K562 (cell line): ENCODE measurements around the gene NFYC. TPM values are rescaled to one million over a fixed set of nuclear protein-coding genes. Genes with fewer than 3 reads are reported as not detected.

Source experiments
- ATAC-seq: fragments of 200-7000 bp; cut with Tn5 transposase; 3 replicates; pipeline ENCODE4 v1.9.1; 2020; ENCODE audit warnings: moderate library complexity
- BruUV-seq: library from RNA; stranded (reverse); fragments of 400-500 nt; replicated peaks from 2 replicates; lab custom pipeline; 2021; lab: Mats Ljungman, UMichigan
- CTCF ChIA-PET: fragments of 300-600 bp; formaldehyde crosslinking; extraction: SDS; loops from one replicate; lab custom pipeline; 2021; ENCODE audit warnings: low intra/inter-chr PET ratio; lab: Yijun Ruan, JAX
- POLR2A ChIA-PET: fragments of 300-600, 350-650 bp; sonication (Branson Sonifier 250); formaldehyde crosslinking; extraction: SDS; loops from one replicate; lab custom pipeline; 2021; ENCODE audit warnings: antibody characterized with exemption, inconsistent platforms; lab: Yijun Ruan, JAX
- DNase-seq, 4 experiments: peaks; one replicate each; pipeline versions ENCODE4 v3.0.0 to v3.0.0-alpha.2; 2011 to 2018; ENCODE audit warnings: low spot score in 3 of 4, mixed read lengths in 3 of 4; ENCODE audit errors: extremely low read depth in 1 of 4
- FAIRE-seq: peaks from 2 replicates; lab custom pipeline; 2011; peaks lifted over from hg19 to GRCh38; lab: Jason Lieb, UNC
- H2AFZ ChIP-seq: 2 replicates; pipeline ENCODE4 v1.6.0; 2011; ENCODE audit warnings: low read depth, low read length, control low read depth, inconsistent platforms
- H3K27ac ChIP-seq: fragments of 200-600 bp; 3 replicates; pipeline ENCODE4 v1.8.0; 2011; ENCODE audit warnings: low read depth, mild to moderate bottlenecking, control low read depth, inconsistent platforms, low read length, moderate library complexity, mixed read lengths; ENCODE audit errors: extremely low read depth
- H3K27me3 ChIP-seq, 2 experiments: fragments of 300-600 bp in 1 of 2; 2 replicates in 1 of 2; 3 replicates in 1 of 2; pipeline versions ENCODE4 v1.6.0 to v1.8.0; 2011; ENCODE audit warnings: inconsistent platforms in 2 of 2, low read length in 2 of 2, mild to moderate bottlenecking in 1 of 2, mixed read lengths in 1 of 2, moderate library complexity in 1 of 2; ENCODE audit not compliant: control insufficient read depth in 2 of 2, insufficient read depth in 2 of 2
- H3K36me3 ChIP-seq: fragments of 300-600 bp; 3 replicates; pipeline ENCODE4 v1.8.0; 2011; ENCODE audit warnings: mild to moderate bottlenecking, low read length, inconsistent platforms; ENCODE audit not compliant: control insufficient read depth, insufficient read depth
- H3K4me1 ChIP-seq, 2 experiments: fragments of 200-600 bp in 1 of 2; replicated peaks in 1 of 2; 2 replicates in 1 of 2; 3 replicates in 1 of 2; pipeline versions ENCODE4 v1.5.1 to v1.8.0; 2011; ENCODE audit warnings: inconsistent platforms in 2 of 2, low read length in 2 of 2, mild to moderate bottlenecking in 1 of 2, mixed read lengths in 1 of 2, moderate library complexity in 1 of 2; ENCODE audit not compliant: control insufficient read depth in 2 of 2, insufficient read depth in 2 of 2
- H3K4me2 ChIP-seq: 2 replicates; pipeline ENCODE4 v1.6.1; 2011; ENCODE audit warnings: low read length, control low read depth, inconsistent platforms, mixed read lengths; ENCODE audit not compliant: insufficient read depth
- H3K4me3 ChIP-seq: fragments of 200-600 bp; sonication (generic), shearing (Covaris generic); 2 replicates; pipeline ENCODE4 v1.5.1; 2016; ENCODE audit warnings: control low read depth, inconsistent platforms
- H3K79me2 ChIP-seq: fragments of 200-600 bp; 3 replicates; pipeline ENCODE4 v1.8.0; 2011; ENCODE audit warnings: low read length, inconsistent platforms; ENCODE audit not compliant: control insufficient read depth, insufficient read depth
- H3K9ac ChIP-seq, 2 experiments: 2 replicates each; pipeline versions ENCODE4 v1.6.0 to v1.6.1; 2011; ENCODE audit warnings: low read depth in 2 of 2, low read length in 2 of 2, control low read depth in 1 of 2, inconsistent platforms in 1 of 2, mild to moderate bottlenecking in 1 of 2, mixed read lengths in 1 of 2; ENCODE audit not compliant: insufficient read depth in 1 of 2
- H3K9me1 ChIP-seq: one replicate; pipeline ENCODE4 v1.6.0; 2011; ENCODE audit warnings: inconsistent platforms, mild to moderate bottlenecking, low read length, moderate library complexity; ENCODE audit not compliant: control insufficient read depth, insufficient read depth
- H3K9me3 ChIP-seq: replicated peaks from 2 replicates; pipeline ENCODE4 v1.5.1; 2011; ENCODE audit warnings: low read depth, low read length, inconsistent platforms; ENCODE audit not compliant: control insufficient read depth, insufficient read depth
- H4K20me1 ChIP-seq: replicated peaks from 2 replicates; pipeline ENCODE4 v1.6.1; 2011; ENCODE audit warnings: low read length, inconsistent platforms, mixed read lengths; ENCODE audit not compliant: control insufficient read depth, insufficient read depth
- ARID1B ChIP-seq: fragments of 450-650 bp; IDR thresholded peaks from 2 replicates; pipeline ENCODE4 v1.6.1; 2016; ENCODE audit warnings: antibody characterized with exemption, mild to moderate bottlenecking, inconsistent platforms
- C11orf30 ChIP-seq: fragments of 450-650 bp; IDR thresholded peaks from 2 replicates; pipeline ENCODE4 v1.6.1; 2016; ENCODE audit warnings: low read depth, mild to moderate bottlenecking
- ESRRA ChIP-seq: fragments of 450-650 bp; IDR thresholded peaks from 2 replicates; pipeline ENCODE4 v1.6.1; 2014; ENCODE audit warnings: low read depth, mild to moderate bottlenecking, moderate library complexity, borderline replicate concordance
- GATAD2A ChIP-seq: fragments of 450-650 bp; IDR thresholded peaks from 2 replicates; pipeline ENCODE4 v1.6.1; 2017
- HDAC1 ChIP-seq, 2 experiments: fragments of 450-650 bp; IDR thresholded peaks; 2 replicates each; pipeline ENCODE4 v1.6.1; 2016 to 2017; ENCODE audit warnings: inconsistent platforms in 1 of 2, mild to moderate bottlenecking in 1 of 2, moderate library complexity in 1 of 2
- MAFF ChIP-seq: IDR thresholded peaks from 2 replicates; pipeline ENCODE4 v1.6.1; 2012; ENCODE audit warnings: low read length, improper control_type of control experiment
- MAFG ChIP-seq: fragments of 450-650 bp; conservative IDR thresholded peaks from 2 replicates; pipeline ENCODE4 v1.6.1; 2016; ENCODE audit warnings: missing genetic modification characterization, missing compliant biosample characterization
- MAFK ChIP-seq: IDR thresholded peaks from 2 replicates; pipeline ENCODE4 v1.6.1; 2011; ENCODE audit warnings: low read length, improper control_type of control experiment
- MTF1 ChIP-seq: fragments of 250-450 bp; sonication (Bioruptor Pico); IDR thresholded peaks from 2 replicates; pipeline ENCODE4 v1.9.0; 2021; ENCODE audit warnings: moderate library complexity, mild to moderate bottlenecking, inconsistent platforms, borderline replicate concordance
- NFE2 ChIP-seq: IDR thresholded peaks from 2 replicates; pipeline ENCODE4 v1.6.1; 2014; ENCODE audit warnings: antibody characterized with exemption, low read depth
- NFXL1 ChIP-seq: fragments of 450-650 bp; formaldehyde crosslinking; IDR thresholded peaks from 2 replicates; pipeline ENCODE4 v1.4.0; 2021; ENCODE audit warnings: mild to moderate bottlenecking
- NFYB ChIP-seq: IDR thresholded peaks from 2 replicates; pipeline ENCODE4 v1.6.1; 2011; ENCODE audit warnings: mild to moderate bottlenecking, moderate library complexity; ENCODE audit not compliant: insufficient read length; ENCODE audit errors: extremely low read depth
- SLC30A9 ChIP-seq: fragments of 250-450 bp; sonication (Bioruptor Pico); IDR thresholded peaks from 2 replicates; pipeline ENCODE4 v1.8.0; 2022; ENCODE audit warnings: mild to moderate bottlenecking, moderate library complexity
- ZC3H4 ChIP-seq: sonication (generic); formaldehyde crosslinking; IDR thresholded peaks from 2 replicates; pipeline ENCODE4 v1.9.0; 2021; ENCODE audit warnings: missing genetic modification reagents, borderline replicate concordance
- ZNF217 ChIP-seq: sonication (generic); formaldehyde crosslinking; IDR thresholded peaks from 2 replicates; pipeline ENCODE4 v1.8.0; 2022; ENCODE audit warnings: mild to moderate bottlenecking, missing genetic modification reagents
- ZNF224 ChIP-seq: sonication (generic); formaldehyde crosslinking; IDR thresholded peaks from 2 replicates; pipeline ENCODE4 v1.8.0; 2022; ENCODE audit warnings: mild to moderate bottlenecking, missing genetic modification reagents
- ZNF232 ChIP-seq: sonication (generic); formaldehyde crosslinking; IDR thresholded peaks from 2 replicates; pipeline ENCODE4 v1.8.0; 2022; ENCODE audit warnings: mild to moderate bottlenecking, missing genetic modification reagents
- ZNF316 ChIP-seq: fragments of 450-650 bp; IDR thresholded peaks from 2 replicates; pipeline ENCODE4 v1.6.1; 2016
- ZNF354B ChIP-seq: fragments of 250-450 bp; sonication (Bioruptor Pico); IDR thresholded peaks from 2 replicates; pipeline ENCODE4 v1.4.0; 2020
- ZNF444 ChIP-seq: fragments of 250-450 bp; sonication (Bioruptor Pico); IDR thresholded peaks from 2 replicates; pipeline ENCODE4 v1.4.0; 2020; ENCODE audit warnings: mild to moderate bottlenecking, moderate library complexity
- ZNF79 ChIP-seq: fragments of 250-450 bp; sonication (Bioruptor Pico); IDR thresholded peaks from 2 replicates; pipeline ENCODE4 v1.4.0; 2020; ENCODE audit warnings: low read depth, mild to moderate bottlenecking, moderate library complexity
- WGBS: fragments of 100-300 bp; shearing (Covaris generic); methylation state at CpG from one replicate; pipeline ENCODE4 v1.1.6; 2016; ENCODE audit warnings: low coverage, mixed read lengths; ENCODE audit not compliant: insufficient coverage; ENCODE audit errors: missing lambda C conversion rate; 5-methylcytosine and 5-hydroxymethylcytosine counted together
- in situ Hi-C: fragments of 300-500 bp; cut with MboI; formaldehyde crosslinking; loops from 4 replicates; pipeline ENCODE4 v1.15.0; 2018; ENCODE audit warnings: inconsistent platforms, mixed read lengths
- intact Hi-C: fragments of 100-400 bp; cut with micrococcal nuclease; formaldehyde crosslinking; loops from 2 replicates; pipeline ENCODE4 v1.14.2; 2022
- polyA plus RNA-seq, 8 experiments: library from polyadenylated mRNA; depleted of rRNA in 4 of 8; stranded (reverse) in 5 of 8; unstranded in 3 of 8; fragments of >200 nt; fragmentation: Nextera tagmentation in 2 of 8; fragmentation: Illumina TruSeq in 1 of 8; extraction: Ambion mirVana in 2 of 8; extraction: Trizol in 1 of 8; gene quantifications; 2 replicates each; pipeline versions ENCODE4 v1.2.1 to v1.2.3, GENCODE V29; 2011 to 2014; ENCODE audit warnings: inconsistent platforms in 1 of 8, missing spikeins in 1 of 8
- total RNA-seq, 7 experiments: library from RNA; depleted of rRNA in 6 of 7; stranded (reverse); fragments of >200 nt in 6 of 7; fragmentation: Illumina TruSeq in 2 of 7; extraction: Trizol in 2 of 7; gene quantifications; 2 replicates each; pipeline versions ENCODE4 v1.2.1 to v1.2.3, GENCODE V29; 2011 to 2021; ENCODE audit warnings: low replicate concordance in 1 of 7
- TF ChIP-seq, protein P1 (sequence below): fragments of 450-650 bp; IDR thresholded peaks from 2 replicates; pipeline ENCODE4 v1.6.1; 2018; ENCODE audit not compliant: partially characterized antibody

The NFYC gene
- total and polyA plus RNA-seq, 9 of the 15 experiments (the other 6 are each of a cell fraction or from before 2014, with no cell fraction given): 4.8 to 59.8 (median 41.1) TPM

DNA sequence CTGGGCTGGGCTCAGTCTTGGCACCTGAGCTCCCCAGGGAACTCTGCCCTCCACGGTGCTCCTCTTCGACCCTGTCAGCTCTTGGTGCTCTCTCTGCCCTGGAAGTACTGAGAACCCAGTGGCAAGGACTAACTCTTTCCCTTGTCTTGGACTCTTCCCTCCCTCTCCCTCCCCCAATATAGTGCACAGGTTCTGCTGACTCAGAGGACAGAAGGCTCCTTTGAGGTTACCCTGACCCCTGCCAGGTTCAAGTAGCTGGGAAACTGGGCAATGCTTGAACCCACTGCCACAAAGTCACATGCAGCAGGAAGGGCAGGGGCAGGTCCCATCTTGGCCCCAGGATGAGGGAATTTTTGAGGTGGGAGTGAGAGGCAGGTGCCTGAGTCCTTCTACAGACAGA, 112.4 kb downstream of the NFYC start:
- Histone ChIP-seq H3K79me2 (no peaks in the 10 kb centered on the region), H3K4me3 (no peak overlapping the region), H3K9ac (peak overlapping the region in 1 of 2 experiments; percentile 81; a peak in 2 of 4 replicates), H4K20me1 (no peaks in the 10 kb centered on the region; the same call in 1 of the 2 replicates), H3K9me3 (no peaks in the 10 kb centered on the region), H3K9me1 (no peaks in the 10 kb centered on the region), H3K4me2 (no peak overlapping the region; the same call in 1 of the 2 replicates), H3K4me1 (peaks cover 54 to 72% of the 10 kb centered on the region in 2 experiments), H2AFZ (0 out of 2 replicates have a peak overlapping the region, but pooled peaks have one; percentile 11), H3K27ac (no peak overlapping the region), H3K27me3 (no peaks in the 10 kb centered on the region), H3K36me3 (no peaks in the 10 kb centered on the region)
- WGBS: 6% methylated on average over 2 of the region's 2 CpGs
- POLR2A ChIA-PET: interaction anchor here (0.6 to 1.0 kb wide), 4 partner anchors 10 to 138 kb away, joined by 3 to 5 read pairs (median 4); partner anchors contain the start of genes NFYC and RIMS3
- peak; percentile 46 to 54 (median 52) for DNase-seq
- FAIRE-seq: peak; percentile 48
- CTCF ChIA-PET: no interaction called here
- TF ChIP-seq ESRRA (peak; percentile 49; the same call in 1 of the 2 replicates), ARID1B (peak; percentile 32; the same call in 1 of the 2 replicates), MAFF (peak; percentile 65; the same call in 1 of the 2 replicates), MAFK (peak; percentile 59), ZNF354B (CRISPR knock-in tag) (no peak), HDAC1 (IDR thresholded peaks at IDR 0.05) (peak in 1 of 2 experiments; percentile 37; a peak in 1 of 4 replicates), ZNF316 (peak; percentile 95), GATAD2A (no peak), ZC3H4 (CRISPR knock-in tag) (no peak), ZNF217 (CRISPR knock-in tag) (no peak), SLC30A9 (CRISPR knock-in tag) (no peak), MAFG (tag) (peak; percentile 72), ZNF232 (CRISPR knock-in tag) (no peak), ZNF79 (CRISPR knock-in tag) (no peak), MTF1 (CRISPR knock-in tag) (no peak), ZNF444 (peak; percentile 19; the same call in 1 of the 2 replicates), C11orf30 (peak; percentile 91), NFE2 (peak; percentile 60), NFYB (no peak), NFXL1 (CRISPR knock-in tag) (no peak), ZNF224 (no peak)
- TF ChIP-seq, protein P1, sequence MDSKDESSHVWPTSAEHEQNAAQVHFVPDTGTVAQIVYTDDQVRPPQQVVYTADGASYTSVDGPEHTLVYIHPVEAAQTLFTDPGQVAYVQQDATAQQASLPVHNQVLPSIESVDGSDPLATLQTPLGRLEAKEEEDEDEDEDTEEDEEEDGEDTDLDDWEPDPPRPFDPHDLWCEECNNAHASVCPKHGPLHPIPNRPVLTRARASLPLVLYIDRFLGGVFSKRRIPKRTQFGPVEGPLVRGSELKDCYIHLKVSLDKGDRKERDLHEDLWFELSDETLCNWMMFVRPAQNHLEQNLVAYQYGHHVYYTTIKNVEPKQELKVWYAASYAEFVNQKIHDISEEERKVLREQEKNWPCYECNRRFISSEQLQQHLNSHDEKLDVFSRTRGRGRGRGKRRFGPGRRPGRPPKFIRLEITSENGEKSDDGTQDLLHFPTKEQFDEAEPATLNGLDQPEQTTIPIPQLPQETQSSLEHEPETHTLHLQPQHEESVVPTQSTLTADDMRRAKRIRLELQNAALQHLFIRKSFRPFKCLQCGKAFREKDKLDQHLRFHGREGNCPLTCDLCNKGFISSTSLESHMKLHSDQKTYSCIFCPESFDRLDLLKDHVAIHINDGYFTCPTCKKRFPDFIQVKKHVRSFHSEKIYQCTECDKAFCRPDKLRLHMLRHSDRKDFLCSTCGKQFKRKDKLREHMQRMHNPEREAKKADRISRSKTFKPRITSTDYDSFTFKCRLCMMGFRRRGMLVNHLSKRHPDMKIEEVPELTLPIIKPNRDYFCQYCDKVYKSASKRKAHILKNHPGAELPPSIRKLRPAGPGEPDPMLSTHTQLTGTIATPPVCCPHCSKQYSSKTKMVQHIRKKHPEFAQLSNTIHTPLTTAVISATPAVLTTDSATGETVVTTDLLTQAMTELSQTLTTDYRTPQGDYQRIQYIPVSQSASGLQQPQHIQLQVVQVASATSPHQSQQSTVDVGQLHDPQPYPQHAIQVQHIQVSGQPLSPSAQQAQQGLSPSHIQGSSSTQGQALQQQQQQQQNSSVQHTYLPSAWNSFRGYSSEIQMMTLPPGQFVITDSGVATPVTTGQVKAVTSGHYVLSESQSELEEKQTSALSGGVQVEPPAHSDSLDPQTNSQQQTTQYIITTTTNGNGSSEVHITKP: peak; percentile 20
- no TSS peak for BruUV-seq
- in situ Hi-C loops (no loop called here), intact Hi-C loops (no loop called here)
- ATAC-seq: 0 out of 3 replicates have a peak, but pooled peaks have one; percentile 5
